COLO668 (cell line): Measurements from ENCODE around the gene OR4E2.
"Not testable (repeated sequence)": the region's sequence is repeated elsewhere in the genome, so short reads cannot be mapped to it uniquely, and the experiment has no call there.

Source experiments
- DNase-seq: peaks from one replicate; lab custom pipeline; 2025; ENCODE audit not compliant: unreplicated experiment; lab: John Stamatoyannopoulos, UW

OR4E2 gene

GRCh38 chr14:21694425-21694824 lies 40.8 kb downstream of the OR4E2 start:
- no peak for DNase-seq

- not testable (repeated sequence) for DNase-seq
Observed at GRCh38 chr14:21697662-21698061, 44.0 kb downstream of the OR4E2 start.

GRCh38 chr14:21698538-21698937 lies 44.9 kb downstream of the OR4E2 start:
- not testable (repeated sequence) for DNase-seq

GRCh38 chr14:21699551-21699950 lies 45.9 kb downstream of the OR4E2 start:
- no peak for DNase-seq

- no peak for DNase-seq
Observed at GRCh38 chr14:21702316-21702715, 48.7 kb downstream of the OR4E2 start.

GRCh38 chr14:21703357-21704326 lies 50.0 kb downstream of the OR4E2 start:
- DNase-seq, result no peak

GRCh38 chr14:21704338-21704737 lies 50.7 kb downstream of the OR4E2 start:
- peak; percentile 12 for DNase-seq

GRCh38 chr14:21711360-21711961 lies 57.8 kb downstream of the OR4E2 start:
- peak; percentile 37 for DNase-seq

- DNase-seq, result no peak
Observed at GRCh38 chr14:21712036-21712435, 58.4 kb downstream of the OR4E2 start.

GRCh38 chr14:21714318-21714929 lies 60.8 kb downstream of the OR4E2 start:
- DNase-seq, result no peak
